PC-3 (cell line): ENCODE results near the gene SLC9B1.
"Not testable (repeated sequence)": the region's sequence is repeated elsewhere in the genome, so short reads cannot be mapped to it uniquely, and the experiment has no call there.

ENCODE experiments used
- CTCF ChIP-seq: fragments of 300-600 bp; sonication (generic); conservative IDR thresholded peaks from 2 replicates; pipeline ENCODE4 v1.5.1; 2017; ENCODE audit warnings: antibody characterized with exemption, low read depth, mild to moderate bottlenecking, low read length
- EZH2 ChIP-seq: fragments of 300-600 bp; sonication (generic); IDR thresholded peaks from one replicate; pipeline ENCODE4 v1.6.1; 2017; ENCODE audit warnings: antibody characterized with exemption, mild to moderate bottlenecking, low read length; ENCODE audit not compliant: unreplicated experiment
- EZH2phosphoT487 ChIP-seq: fragments of 300-600 bp; sonication (generic); IDR thresholded peaks from 2 replicates; pipeline ENCODE4 v1.6.1; 2018; ENCODE audit warnings: mild to moderate bottlenecking, antibody characterized with exemption, low read length, borderline replicate concordance

- TF ChIP-seq EZH2, CTCF, EZH2phosphoT487: not testable (repeated sequence)
These were observed 81.4 kb downstream of the SLC9B1 start for GRCh38 chr4:102938063-102938462.
